ENCODE measurements around the gene AMTN.

DNA sequence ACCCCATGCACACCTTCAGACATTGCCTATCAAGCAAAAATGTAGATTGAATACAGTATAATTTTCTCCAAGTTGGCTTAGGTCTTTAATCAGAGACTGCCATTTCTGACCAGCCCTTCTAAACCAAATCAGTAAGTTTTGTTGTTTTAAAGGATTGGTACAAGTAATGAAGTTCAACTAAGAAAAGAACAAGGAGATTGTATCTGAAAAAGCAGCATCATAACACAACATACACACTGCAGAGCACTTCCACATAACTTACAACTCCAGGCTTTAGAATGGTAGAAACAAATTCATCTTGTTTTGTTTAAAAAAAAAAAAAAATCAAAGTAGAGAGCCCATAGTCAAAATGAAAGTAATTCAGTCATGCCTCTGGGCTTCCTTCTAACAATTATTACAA is 57.6 kb downstream of the AMTN start:
- TF ChIP-seq, protein P1, sequence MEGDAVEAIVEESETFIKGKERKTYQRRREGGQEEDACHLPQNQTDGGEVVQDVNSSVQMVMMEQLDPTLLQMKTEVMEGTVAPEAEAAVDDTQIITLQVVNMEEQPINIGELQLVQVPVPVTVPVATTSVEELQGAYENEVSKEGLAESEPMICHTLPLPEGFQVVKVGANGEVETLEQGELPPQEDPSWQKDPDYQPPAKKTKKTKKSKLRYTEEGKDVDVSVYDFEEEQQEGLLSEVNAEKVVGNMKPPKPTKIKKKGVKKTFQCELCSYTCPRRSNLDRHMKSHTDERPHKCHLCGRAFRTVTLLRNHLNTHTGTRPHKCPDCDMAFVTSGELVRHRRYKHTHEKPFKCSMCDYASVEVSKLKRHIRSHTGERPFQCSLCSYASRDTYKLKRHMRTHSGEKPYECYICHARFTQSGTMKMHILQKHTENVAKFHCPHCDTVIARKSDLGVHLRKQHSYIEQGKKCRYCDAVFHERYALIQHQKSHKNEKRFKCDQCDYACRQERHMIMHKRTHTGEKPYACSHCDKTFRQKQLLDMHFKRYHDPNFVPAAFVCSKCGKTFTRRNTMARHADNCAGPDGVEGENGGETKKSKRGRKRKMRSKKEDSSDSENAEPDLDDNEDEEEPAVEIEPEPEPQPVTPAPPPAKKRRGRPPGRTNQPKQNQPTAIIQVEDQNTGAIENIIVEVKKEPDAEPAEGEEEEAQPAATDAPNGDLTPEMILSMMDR (IDR thresholded peaks at IDR 0.05) = no peak
- no peak for TF ChIP-seq POLR2A (IDR thresholded peaks at IDR 0.05)
- no peak for TF ChIP-seq EP300 (IDR thresholded peaks at IDR 0.05; ENCODE audit: low read depth)

Data from transverse colon (tissue), 3 donors.